ENCODE measurements around the gene ETV3L.

Gene ETV3L

GRCh38 chr1:157131281-157131680 is 31.7 kb upstream of the ETV3L start:
- DNase-seq: no peak

GRCh38 chr1:157124855-157125254 is 25.2 kb upstream of the ETV3L start:
- no peak for DNase-seq

- no peak for DNase-seq
Observed at GRCh38 chr1:157119448-157119847, 19.8 kb upstream of the ETV3L start.

- no peak for DNase-seq
Observed at GRCh38 chr1:157119008-157119407, 19.4 kb upstream of the ETV3L start.

GRCh38 chr1:157117527-157118057 is 18.0 kb upstream of the ETV3L start:
- no peak for DNase-seq

GRCh38 chr1:157116737-157117103 is 17.1 kb upstream of the ETV3L start:
- DNase-seq: no peak

GRCh38 chr1:157115851-157116736 is 16.5 kb upstream of the ETV3L start:
- no peak for DNase-seq

- DNase-seq: no peak
Observed at GRCh38 chr1:157115429-157115838, 15.8 kb upstream of the ETV3L start.

GRCh38 chr1:157114183-157115121 is 14.8 kb upstream of the ETV3L start:
- DNase-seq: no peak

- no peak for DNase-seq
Observed at GRCh38 chr1:157113631-157114030, 14.0 kb upstream of the ETV3L start.

- no peak for DNase-seq
Observed at GRCh38 chr1:157113106-157113505, 13.5 kb upstream of the ETV3L start.

- DNase-seq: no peak
Observed at GRCh38 chr1:157112186-157112867, 12.7 kb upstream of the ETV3L start.

- no peak for DNase-seq
Observed at GRCh38 chr1:157111396-157112165, 12.0 kb upstream of the ETV3L start.

GRCh38 chr1:157110686-157111085 is 11.1 kb upstream of the ETV3L start:
- DNase-seq: no peak

GRCh38 chr1:157110003-157110402 is 10.4 kb upstream of the ETV3L start:
- no peak for DNase-seq

GRCh38 chr1:157108448-157108847 is 8.8 kb upstream of the ETV3L start:
- DNase-seq: no peak

- DNase-seq: no peak
Observed at GRCh38 chr1:157107702-157108101, 8.1 kb upstream of the ETV3L start.

- DNase-seq: no peak
Observed at GRCh38 chr1:157106813-157107189, 7.2 kb upstream of the ETV3L start.

- no peak for DNase-seq
Observed at GRCh38 chr1:157105988-157106812, 6.6 kb upstream of the ETV3L start.

GRCh38 chr1:157105298-157105987 is 5.8 kb upstream of the ETV3L start:
- DNase-seq: no peak
